ENCODE data around the gene FOXL1. TPM values are rescaled to one million over a fixed set of nuclear protein-coding genes. Genes with fewer than 3 reads are reported as not detected.

Gene FOXL1
- total and polyA plus RNA-seq, 4 donors, result 0.41 to 2.5 (median 1.4) TPM

GRCh38 chr16:86533076-86533475 lies 45.3 kb upstream of the FOXL1 start:
- 96 to 98% methylated on average over 8 of the region's 8 CpGs for WGBS, 2 donors
- DNase-seq, result no peak

GRCh38 chr16:86533767-86534351 lies 44.5 kb upstream of the FOXL1 start:
- no peaks in the 10 kb centered on the region for H3K27me3 ChIP-seq (ENCODE audit: control insufficient read depth in 3 of 3, insufficient read depth in 3 of 3, low read length in 2 of 3)
- H3K9me3 ChIP-seq (ENCODE audit: control insufficient read depth in 4 of 4, insufficient read depth in 3 of 4, low read length in 3 of 4), result no peaks in the 10 kb centered on the region
- H3K4me1 ChIP-seq (ENCODE audit: control insufficient read depth in 5 of 5, insufficient read depth in 5 of 5, low read length in 5 of 5), result peaks cover 0 to 17% (median 8%) of the 10 kb centered on the region in 5 donors
- H3K4me3 ChIP-seq, result no peak overlapping the region
- DNase-seq (no peak), ATAC-seq (ENCODE audit: insufficient read depth, low FRiP score) (no peak)
- 90 to 94% methylated on average over 8 of the region's 8 CpGs for WGBS, 2 donors
- no peak overlapping the region for H3K27ac ChIP-seq (ENCODE audit: low read depth in 1 of 2, low read length in 1 of 2)
- no peak overlapping the region for H3K9ac ChIP-seq (ENCODE audit: insufficient read depth in 1 of 2, low read length in 2 of 2)
- peaks cover 0 to 27% (median 0%) of the 10 kb centered on the region in 4 donors for H3K36me3 ChIP-seq (ENCODE audit: control insufficient read depth in 4 of 4, insufficient read depth in 4 of 4, low read length in 4 of 4)
- TF ChIP-seq, protein P1, sequence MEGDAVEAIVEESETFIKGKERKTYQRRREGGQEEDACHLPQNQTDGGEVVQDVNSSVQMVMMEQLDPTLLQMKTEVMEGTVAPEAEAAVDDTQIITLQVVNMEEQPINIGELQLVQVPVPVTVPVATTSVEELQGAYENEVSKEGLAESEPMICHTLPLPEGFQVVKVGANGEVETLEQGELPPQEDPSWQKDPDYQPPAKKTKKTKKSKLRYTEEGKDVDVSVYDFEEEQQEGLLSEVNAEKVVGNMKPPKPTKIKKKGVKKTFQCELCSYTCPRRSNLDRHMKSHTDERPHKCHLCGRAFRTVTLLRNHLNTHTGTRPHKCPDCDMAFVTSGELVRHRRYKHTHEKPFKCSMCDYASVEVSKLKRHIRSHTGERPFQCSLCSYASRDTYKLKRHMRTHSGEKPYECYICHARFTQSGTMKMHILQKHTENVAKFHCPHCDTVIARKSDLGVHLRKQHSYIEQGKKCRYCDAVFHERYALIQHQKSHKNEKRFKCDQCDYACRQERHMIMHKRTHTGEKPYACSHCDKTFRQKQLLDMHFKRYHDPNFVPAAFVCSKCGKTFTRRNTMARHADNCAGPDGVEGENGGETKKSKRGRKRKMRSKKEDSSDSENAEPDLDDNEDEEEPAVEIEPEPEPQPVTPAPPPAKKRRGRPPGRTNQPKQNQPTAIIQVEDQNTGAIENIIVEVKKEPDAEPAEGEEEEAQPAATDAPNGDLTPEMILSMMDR (IDR thresholded peaks at IDR 0.05; ENCODE audit: control extremely low read depth, extremely low read depth), result no peak

More at GRCh38 chr16:86533076-86533475, 45.3 kb upstream of the FOXL1 start:
- Histone ChIP-seq H3K4me1 (ENCODE audit: control insufficient read depth in 5 of 5, insufficient read depth in 5 of 5, low read length in 5 of 5) (peaks cover 0 to 17% (median 8%) of the 10 kb centered on the region in 5 donors), H3K9ac (ENCODE audit: insufficient read depth in 1 of 2, low read length in 2 of 2) (no peak overlapping the region), H3K4me3 (no peak overlapping the region), H3K27ac (ENCODE audit: low read depth in 1 of 2, low read length in 1 of 2) (no peak overlapping the region), H3K27me3 (ENCODE audit: control insufficient read depth in 3 of 3, insufficient read depth in 3 of 3, low read length in 2 of 3) (no peaks in the 10 kb centered on the region), H3K36me3 (ENCODE audit: control insufficient read depth in 4 of 4, insufficient read depth in 4 of 4, low read length in 4 of 4) (peaks cover 0 to 19% (median 0%) of the 10 kb centered on the region in 4 donors), H3K9me3 (ENCODE audit: control insufficient read depth in 4 of 4, insufficient read depth in 3 of 4, low read length in 3 of 4) (no peaks in the 10 kb centered on the region)
- TF ChIP-seq, protein P1 (IDR thresholded peaks at IDR 0.05; ENCODE audit: control extremely low read depth, extremely low read depth), result no peak
- no peak for ATAC-seq (ENCODE audit: insufficient read depth, low FRiP score)

GRCh38 chr16:86534779-86535615 lies 43.4 kb upstream of the FOXL1 start:
- WGBS, 2 donors, result 88 to 91% methylated on average over 18 of the region's 18 CpGs
- Histone ChIP-seq H3K27me3 (ENCODE audit: control insufficient read depth in 3 of 3, insufficient read depth in 3 of 3, low read length in 2 of 3) (no peaks in the 10 kb centered on the region), H3K4me1 (ENCODE audit: control insufficient read depth in 5 of 5, insufficient read depth in 5 of 5, low read length in 5 of 5) (peaks cover 0 to 16% (median 8%) of the 10 kb centered on the region in 5 donors), H3K36me3 (ENCODE audit: control insufficient read depth in 4 of 4, insufficient read depth in 4 of 4, low read length in 4 of 4) (peaks cover 2 to 34% (median 7%) of the 10 kb centered on the region in 4 donors), H3K4me3 (no peak overlapping the region), H3K9ac (ENCODE audit: insufficient read depth in 1 of 2, low read length in 2 of 2) (no peak overlapping the region), H3K9me3 (ENCODE audit: control insufficient read depth in 4 of 4, insufficient read depth in 3 of 4, low read length in 3 of 4) (no peaks in the 10 kb centered on the region), H3K27ac (ENCODE audit: low read depth in 1 of 2, low read length in 1 of 2) (no peak overlapping the region)
- ATAC-seq (ENCODE audit: insufficient read depth, low FRiP score) (no peak), DNase-seq (no peak)
- TF ChIP-seq, protein P1 (IDR thresholded peaks at IDR 0.05; ENCODE audit: control extremely low read depth, extremely low read depth), result no peak

Measured in lung (tissue), 12 donors.